Activated T-cell treated with anti-CD3 and anti-CD28 coated beads, Interleukin-2, amount 50 U/mL, for 4 hours (primary cell): Measurements from ENCODE around the gene HSPG2. TPM values are rescaled to one million over a fixed set of nuclear protein-coding genes. Genes with fewer than 3 reads are reported as not detected.
A peak's percentile ranks its signal among the peaks of the same experiment; 100 is the strongest.

Experiments used
- ATAC-seq, 2 donors: fragments of 200-7000 bp; cut with Tn5 transposase; one replicate each; pipeline ENCODE4 v1.10.0; 2021
- DNase-seq: peaks from one replicate; pipeline ENCODE4 v3.0.0-alpha.2; 2020
- H3K27me3 Mint-ChIP-seq: one replicate; pipeline ENCODE4 v1.8.0; 2021; ENCODE audit warnings: low read depth, mixed read lengths
- H3K36me3 Mint-ChIP-seq: one replicate; pipeline ENCODE4 v1.8.0; 2022; ENCODE audit warnings: mixed read lengths; ENCODE audit not compliant: insufficient read depth
- H3K4me1 Mint-ChIP-seq: one replicate; pipeline ENCODE4 v1.8.0; 2021; ENCODE audit warnings: low read depth, mixed read lengths
- H3K4me3 Mint-ChIP-seq: one replicate; pipeline ENCODE4 v1.8.0; 2021; ENCODE audit warnings: mild to moderate bottlenecking, moderate library complexity, mixed read lengths
- H3K9me3 Mint-ChIP-seq: one replicate; pipeline ENCODE4 v1.8.0; 2021; ENCODE audit warnings: mixed read lengths
- total RNA-seq, 3 donors: library from RNA; stranded (reverse); gene quantifications; one replicate each; pipeline ENCODE4 v1.2.1, GENCODE V29; 2021

HSPG2 gene
- total RNA-seq, 3 donors from 2014 or later = 0.92 to 1.7 (median 1.2) TPM

GRCh38 chr1:21906173-21907078, 30.7 kb downstream of the HSPG2 start:
- Mint-ChIP-seq H3K27me3 (no peaks in the 10 kb centered on the region), H3K36me3 (no peaks in the 10 kb centered on the region), H3K9me3 (no peaks in the 10 kb centered on the region), H3K4me3 (no peak overlapping the region), H3K4me1 (peaks cover 16% of the 10 kb centered on the region)
- ATAC-seq (no peak), DNase-seq (no peak)

- Mint-ChIP-seq H3K4me3 (no peak overlapping the region), H3K4me1 (peaks cover 13% of the 10 kb centered on the region), H3K36me3 (no peaks in the 10 kb centered on the region), H3K9me3 (no peaks in the 10 kb centered on the region), H3K27me3 (no peaks in the 10 kb centered on the region)
- peak in 1 of 2 donors; percentile 34 for ATAC-seq
- peak; percentile 20 for DNase-seq
Observed at GRCh38 chr1:21904704-21905520, 32.2 kb downstream of the HSPG2 start.

GRCh38 chr1:21904454-21904703, 32.7 kb downstream of the HSPG2 start:
- no peaks in the 10 kb centered on the region for H3K36me3 Mint-ChIP-seq
- peaks cover 8% of the 10 kb centered on the region for H3K4me1 Mint-ChIP-seq
- DNase-seq (no peak), ATAC-seq (no peak)
- no peaks in the 10 kb centered on the region for H3K9me3 Mint-ChIP-seq
- no peaks in the 10 kb centered on the region for H3K27me3 Mint-ChIP-seq
- no peak overlapping the region for H3K4me3 Mint-ChIP-seq

- H3K36me3 Mint-ChIP-seq = no peaks in the 10 kb centered on the region
- no peaks in the 10 kb centered on the region for H3K27me3 Mint-ChIP-seq
- H3K4me1 Mint-ChIP-seq = peaks cover 4% of the 10 kb centered on the region
Observed at GRCh38 chr1:21903638-21904453, 33.3 kb downstream of the HSPG2 start.

GRCh38 chr1:21902026-21903012, 34.8 kb downstream of the HSPG2 start:
- Mint-ChIP-seq H3K9me3 (no peaks in the 10 kb centered on the region), H3K36me3 (no peaks in the 10 kb centered on the region), H3K4me1 (peaks cover 3% of the 10 kb centered on the region), H3K4me3 (no peak overlapping the region), H3K27me3 (no peaks in the 10 kb centered on the region)
- no peak for ATAC-seq
- no peak for DNase-seq

More at GRCh38 chr1:21903638-21904453, 33.3 kb downstream of the HSPG2 start:
- DNase-seq (no peak), ATAC-seq (no peak)
- no peak overlapping the region for H3K4me3 Mint-ChIP-seq
- H3K9me3 Mint-ChIP-seq = no peaks in the 10 kb centered on the region

- H3K36me3 Mint-ChIP-seq = no peaks in the 10 kb centered on the region
- DNase-seq (no peak), ATAC-seq (no peak)
- no peak overlapping the region for H3K4me3 Mint-ChIP-seq
- no peaks in the 10 kb centered on the region for H3K9me3 Mint-ChIP-seq
- H3K27me3 Mint-ChIP-seq = no peaks in the 10 kb centered on the region
- peaks cover 3% of the 10 kb centered on the region for H3K4me1 Mint-ChIP-seq
Observed at GRCh38 chr1:21901473-21901847, 35.6 kb downstream of the HSPG2 start.

- H3K9me3 Mint-ChIP-seq = no peaks in the 10 kb centered on the region
- H3K4me1 Mint-ChIP-seq = peaks cover 3% of the 10 kb centered on the region
- no peaks in the 10 kb centered on the region for H3K27me3 Mint-ChIP-seq
- DNase-seq = no peak
- H3K4me3 Mint-ChIP-seq = no peak overlapping the region
- H3K36me3 Mint-ChIP-seq = no peaks in the 10 kb centered on the region
- ATAC-seq = no peak
Observed at GRCh38 chr1:21900766-21901472, 36.2 kb downstream of the HSPG2 start.

- DNase-seq = no peak
- no peaks in the 10 kb centered on the region for H3K36me3 Mint-ChIP-seq
- H3K9me3 Mint-ChIP-seq = no peaks in the 10 kb centered on the region
- no peak for ATAC-seq
- no peaks in the 10 kb centered on the region for H3K27me3 Mint-ChIP-seq
- no peak overlapping the region for H3K4me3 Mint-ChIP-seq
- no peaks in the 10 kb centered on the region for H3K4me1 Mint-ChIP-seq
Observed at GRCh38 chr1:21899987-21900386, 37.1 kb downstream of the HSPG2 start.

- Mint-ChIP-seq H3K27me3 (no peaks in the 10 kb centered on the region), H3K4me3 (no peak overlapping the region), H3K36me3 (no peaks in the 10 kb centered on the region), H3K9me3 (no peaks in the 10 kb centered on the region), H3K4me1 (no peaks in the 10 kb centered on the region)
- DNase-seq (no peak), ATAC-seq (no peak)
Observed at GRCh38 chr1:21899267-21899810, 37.8 kb downstream of the HSPG2 start.

- Mint-ChIP-seq H3K9me3 (no peaks in the 10 kb centered on the region), H3K36me3 (no peaks in the 10 kb centered on the region), H3K27me3 (no peaks in the 10 kb centered on the region), H3K4me3 (no peak overlapping the region), H3K4me1 (no peaks in the 10 kb centered on the region)
- DNase-seq (no peak), ATAC-seq (no peak)
Observed at GRCh38 chr1:21898326-21899200, 38.5 kb downstream of the HSPG2 start.

GRCh38 chr1:21897844-21898243, 39.3 kb downstream of the HSPG2 start:
- ATAC-seq (no peak), DNase-seq (no peak)
- Mint-ChIP-seq H3K4me1 (no peaks in the 10 kb centered on the region), H3K36me3 (no peaks in the 10 kb centered on the region), H3K27me3 (no peaks in the 10 kb centered on the region), H3K9me3 (no peaks in the 10 kb centered on the region), H3K4me3 (no peak overlapping the region)
